Activated CD4-positive, CD25-positive, alpha-beta regulatory T cell (primary cell): ENCODE data around the gene SLC4A3.
A peak's percentile ranks its signal among the peaks of the same experiment; 100 is the strongest.

Source experiments
- DNase-seq, 4 experiments: peaks; one replicate each; lab custom pipeline; 2025; lab: John Stamatoyannopoulos, UW

SLC4A3 gene

GRCh38 chr2:219631904-219632759 is 4.7 kb downstream of the SLC4A3 start:
- no peak for DNase-seq

DNA sequence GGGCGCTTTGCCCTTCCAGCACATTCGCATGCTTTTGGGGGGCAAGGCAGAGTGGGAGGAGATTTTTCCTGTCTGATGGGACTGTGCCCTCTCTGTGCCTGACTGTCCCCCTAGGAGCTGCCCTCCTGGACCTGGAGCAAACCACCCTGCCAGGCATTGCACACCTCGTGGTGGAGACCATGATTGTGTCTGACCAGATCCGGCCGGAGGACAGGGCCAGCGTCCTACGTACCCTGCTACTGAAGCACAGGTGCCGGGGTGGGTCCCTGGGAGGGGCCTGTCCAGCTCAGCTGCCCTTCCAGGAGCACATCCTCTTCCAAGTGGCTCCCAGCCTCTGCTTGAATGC is 5.3 kb downstream of the SLC4A3 start:
- DNase-seq: no peak

DNA sequence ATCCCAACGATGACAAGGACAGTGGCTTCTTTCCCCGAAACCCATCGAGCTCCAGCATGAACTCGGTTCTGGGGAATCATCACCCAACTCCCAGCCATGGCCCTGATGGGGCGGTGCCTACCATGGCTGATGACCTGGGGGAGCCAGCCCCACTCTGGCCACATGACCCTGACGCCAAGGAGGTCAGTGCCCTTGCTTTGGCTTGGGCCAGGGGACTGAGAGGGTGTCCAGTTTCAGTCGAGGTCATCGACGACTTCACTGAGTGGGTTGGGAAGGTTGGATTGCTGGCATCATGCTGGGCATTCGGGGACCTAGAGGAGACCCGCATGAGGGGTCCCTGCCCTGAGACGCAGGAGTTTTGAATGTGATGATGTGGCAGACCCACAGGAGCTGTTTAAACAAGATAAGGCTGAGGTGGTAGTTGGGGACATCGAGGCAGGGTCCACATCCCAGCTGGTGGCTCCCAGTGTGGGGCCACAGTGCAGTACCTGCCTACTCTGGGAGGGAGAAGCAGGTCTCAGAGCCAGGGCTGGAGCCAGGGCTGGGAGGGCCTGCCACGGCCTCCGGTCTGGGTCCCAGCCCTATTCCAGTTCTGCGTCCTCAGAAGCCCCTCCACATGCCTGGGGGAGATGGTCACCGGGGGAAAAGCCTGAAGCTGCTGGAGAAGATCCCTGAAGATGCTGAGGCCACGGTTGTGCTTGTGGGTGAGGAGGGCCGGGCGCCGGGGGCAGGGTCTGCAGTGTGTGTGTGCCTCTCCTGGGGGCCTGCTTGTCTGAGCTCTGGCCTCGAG is 6.0 kb downstream of the SLC4A3 start:
- no peak for DNase-seq

DNA sequence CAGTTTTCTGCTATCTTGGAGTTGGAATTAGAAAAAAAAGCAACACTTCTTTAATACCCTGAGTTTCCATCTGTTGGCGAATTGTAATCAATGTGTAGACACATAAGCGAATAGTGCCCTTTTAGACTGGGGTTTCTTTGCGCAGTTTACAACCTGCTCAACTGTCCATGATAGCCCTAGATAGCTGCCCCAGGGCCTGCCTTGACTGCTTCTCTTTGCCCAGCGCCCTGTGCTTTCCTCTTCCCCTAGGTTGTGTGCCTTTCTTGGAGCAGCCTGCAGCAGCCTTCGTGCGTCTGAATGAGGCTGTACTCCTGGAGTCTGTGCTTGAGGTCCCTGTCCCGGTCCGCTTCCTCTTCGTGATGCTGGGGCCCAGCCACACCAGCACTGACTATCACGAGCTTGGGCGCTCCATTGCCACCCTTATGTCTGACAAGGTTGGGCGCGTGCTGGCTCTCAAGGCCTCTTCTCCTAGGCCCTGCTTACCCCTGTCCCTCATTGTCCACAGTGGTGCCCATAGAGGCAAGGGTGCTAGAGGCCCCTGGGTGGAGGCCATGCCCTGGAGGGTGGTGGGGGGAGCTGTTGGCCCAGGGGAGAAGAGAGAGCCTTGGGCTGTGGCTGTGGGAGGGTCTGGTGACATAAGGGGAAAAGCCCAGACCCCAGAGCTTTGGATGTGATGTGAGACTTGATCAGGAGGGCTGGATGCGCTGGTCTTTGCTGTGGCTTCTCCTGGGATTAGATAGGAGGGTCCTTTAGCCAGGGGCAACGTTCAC is 6.9 kb downstream of the SLC4A3 start:
- no peak for DNase-seq

GRCh38 chr2:219634951-219635751 is 7.7 kb downstream of the SLC4A3 start:
- DNase-seq: no peak

GRCh38 chr2:219636144-219636915 is 8.9 kb downstream of the SLC4A3 start:
- DNase-seq: no peak

GRCh38 chr2:219636941-219637841 is 9.8 kb downstream of the SLC4A3 start:
- no peak for DNase-seq

DNA sequence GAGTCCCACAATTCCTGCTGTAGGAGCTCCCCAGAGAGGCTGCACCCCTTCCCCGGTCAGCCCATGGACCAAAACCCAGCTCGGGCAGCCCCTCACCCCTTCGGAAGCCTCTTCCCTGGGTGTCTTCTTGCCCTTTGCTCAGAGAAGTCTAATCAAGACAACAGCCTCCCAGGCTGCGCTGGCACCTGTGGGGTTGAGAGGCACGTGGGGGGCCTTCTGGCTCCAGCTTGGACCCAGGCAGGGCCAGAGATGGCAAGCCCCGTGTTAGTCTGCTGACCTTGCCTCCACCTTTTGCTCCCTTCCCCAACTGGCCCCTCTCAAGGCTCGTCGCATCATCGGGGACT is 10.4 kb downstream of the SLC4A3 start:
- no peak for DNase-seq

DNA sequence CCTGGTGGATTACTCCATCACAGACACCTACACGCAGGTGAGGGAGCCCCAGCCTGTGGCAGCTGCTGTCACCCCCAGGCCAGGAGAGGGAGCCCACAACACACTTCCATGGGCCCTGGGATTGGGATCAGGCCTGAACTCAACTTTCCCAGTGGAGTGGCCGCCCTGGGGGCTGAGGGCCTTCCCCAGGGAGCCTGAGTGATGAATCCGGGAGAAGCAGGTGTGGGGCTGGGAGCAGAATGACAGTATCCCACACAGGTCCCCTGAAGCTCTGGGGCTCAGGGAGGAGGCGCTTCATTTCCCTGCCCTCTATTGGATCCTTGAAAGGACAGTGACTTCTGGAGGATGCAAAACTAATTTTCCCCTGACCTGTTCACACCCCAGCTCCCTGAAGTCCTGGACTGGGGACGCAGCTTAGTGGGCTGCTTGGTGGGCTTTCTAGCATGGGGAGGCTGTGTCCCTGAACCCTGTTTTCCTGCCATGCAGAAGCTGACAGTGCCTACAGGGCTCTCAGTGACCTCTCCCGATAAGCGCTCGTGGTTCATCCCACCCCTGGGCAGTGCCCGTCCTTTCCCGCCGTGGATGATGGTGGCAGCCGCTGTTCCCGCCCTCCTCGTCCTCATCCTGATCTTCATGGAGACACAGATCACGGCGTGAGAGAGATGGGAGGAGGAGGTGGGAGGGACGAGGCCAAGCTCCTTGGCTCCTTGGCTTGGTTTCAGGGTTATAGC is 11.0 kb downstream of the SLC4A3 start:
- DNase-seq: no peak

DNA sequence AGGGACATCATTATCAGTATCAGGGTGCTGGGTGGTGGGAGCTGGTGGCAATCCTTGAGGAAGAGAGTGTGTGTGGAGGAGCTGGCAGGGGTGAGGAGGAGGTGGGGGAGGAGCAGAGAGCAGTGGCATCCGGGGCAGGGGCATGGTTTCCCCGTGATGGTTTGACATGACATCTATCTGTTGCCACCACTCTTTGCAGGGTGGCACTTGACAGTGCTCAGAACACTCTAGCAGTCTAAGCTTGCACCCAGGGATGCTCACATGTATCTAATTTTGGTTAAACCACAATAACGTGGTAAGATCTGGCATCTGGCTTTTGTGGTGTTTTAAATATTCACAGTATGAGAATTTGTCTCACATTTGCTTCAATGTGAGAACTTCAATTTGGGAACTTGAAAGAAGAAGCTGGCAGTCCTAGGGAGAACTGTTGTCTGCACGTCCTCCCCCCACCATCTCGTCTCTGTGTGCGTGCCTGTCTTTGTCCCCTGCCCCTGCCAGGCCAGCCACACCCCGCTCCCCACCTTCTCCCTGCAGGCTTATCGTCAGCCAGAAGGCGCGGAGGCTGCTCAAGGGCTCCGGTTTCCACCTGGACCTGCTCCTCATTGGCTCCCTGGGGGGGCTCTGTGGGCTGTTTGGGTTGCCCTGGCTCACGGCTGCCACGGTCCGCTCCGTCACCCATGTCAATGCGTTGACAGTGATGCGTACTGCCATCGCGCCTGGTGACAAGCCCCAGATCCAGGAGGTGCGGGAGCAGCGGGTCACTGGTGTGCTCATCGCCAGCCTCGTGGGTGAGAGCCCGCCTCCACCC is 11.7 kb downstream of the SLC4A3 start:
- DNase-seq: no peak

GRCh38 chr2:219641390-219642068 is 14.1 kb downstream of the SLC4A3 start:
- no peak for DNase-seq

DNA sequence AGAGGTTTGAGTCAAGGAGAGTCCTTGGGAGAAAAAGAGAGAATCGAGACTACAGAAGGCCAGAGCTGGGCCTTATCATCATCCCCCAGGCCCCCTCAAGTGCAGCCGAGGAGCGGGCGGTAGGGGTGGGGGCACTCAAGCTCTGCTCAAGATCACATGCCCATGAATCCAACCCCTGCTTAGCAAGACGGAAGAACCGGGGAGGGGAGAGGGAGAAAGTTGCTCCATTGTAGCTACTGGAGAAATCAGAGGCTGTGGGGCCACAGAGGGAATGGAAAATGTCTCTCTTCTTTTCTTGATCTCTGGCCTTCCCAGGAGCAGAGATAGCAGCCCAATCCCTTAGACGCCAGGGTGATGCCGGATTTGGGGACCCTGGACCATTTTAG is 14.6 kb downstream of the SLC4A3 start:
- DNase-seq: no peak

DNA sequence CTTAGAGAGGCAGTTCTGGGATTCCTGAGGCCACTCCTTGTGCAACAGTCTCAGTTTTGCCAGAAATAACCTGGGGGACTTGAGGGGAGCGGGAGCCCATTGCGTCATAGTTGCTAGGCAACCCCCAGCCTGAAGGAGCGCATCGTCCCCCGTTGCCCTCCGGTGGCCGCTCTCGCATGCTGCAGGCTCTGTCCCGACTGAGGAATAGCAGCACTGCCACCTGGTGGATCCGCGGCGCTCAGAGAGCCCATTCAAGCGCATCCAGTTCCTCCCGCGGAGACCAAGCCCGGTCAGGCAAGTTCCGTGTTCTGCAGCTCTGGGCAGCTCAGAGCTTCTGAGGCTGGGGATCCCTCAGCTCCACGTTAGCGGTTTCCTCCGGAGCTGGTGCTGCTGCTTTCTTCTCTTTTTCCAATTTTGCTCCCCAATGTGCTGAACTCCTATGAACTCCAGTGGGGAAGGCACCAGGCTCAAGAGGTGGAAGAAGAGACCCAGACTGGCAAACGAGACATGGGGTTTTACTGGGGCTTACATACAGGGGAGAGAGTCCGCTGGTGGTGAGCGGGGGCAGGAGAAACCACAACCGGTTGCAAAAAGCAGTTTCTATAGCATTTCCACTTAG is 15.1 kb downstream of the SLC4A3 start:
- peak; percentile 72 to 75 (median 74) for DNase-seq

DNA sequence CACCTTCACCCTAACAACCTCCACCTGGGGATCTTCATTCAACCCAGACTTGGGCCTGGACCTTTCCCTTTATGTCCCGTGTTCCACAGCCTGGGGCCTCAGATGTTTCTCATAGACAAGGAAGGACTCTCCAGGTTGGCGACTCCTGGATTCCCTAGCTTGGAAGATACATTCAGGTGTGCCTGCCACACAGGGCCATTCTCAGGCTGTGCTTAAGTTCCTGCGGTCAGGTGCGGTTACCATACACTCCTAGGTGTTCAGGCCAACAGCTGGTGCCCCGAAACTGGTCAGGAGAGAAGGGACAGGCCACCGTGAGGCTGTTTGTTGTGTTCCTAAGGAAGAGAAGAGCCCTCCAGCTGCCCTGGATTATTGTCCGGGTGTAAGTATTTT is 15.6 kb downstream of the SLC4A3 start:
- no peak for DNase-seq

- DNase-seq: no peak
Measured at GRCh38 chr2:219643788-219644398, 16.5 kb downstream of the SLC4A3 start.

DNA sequence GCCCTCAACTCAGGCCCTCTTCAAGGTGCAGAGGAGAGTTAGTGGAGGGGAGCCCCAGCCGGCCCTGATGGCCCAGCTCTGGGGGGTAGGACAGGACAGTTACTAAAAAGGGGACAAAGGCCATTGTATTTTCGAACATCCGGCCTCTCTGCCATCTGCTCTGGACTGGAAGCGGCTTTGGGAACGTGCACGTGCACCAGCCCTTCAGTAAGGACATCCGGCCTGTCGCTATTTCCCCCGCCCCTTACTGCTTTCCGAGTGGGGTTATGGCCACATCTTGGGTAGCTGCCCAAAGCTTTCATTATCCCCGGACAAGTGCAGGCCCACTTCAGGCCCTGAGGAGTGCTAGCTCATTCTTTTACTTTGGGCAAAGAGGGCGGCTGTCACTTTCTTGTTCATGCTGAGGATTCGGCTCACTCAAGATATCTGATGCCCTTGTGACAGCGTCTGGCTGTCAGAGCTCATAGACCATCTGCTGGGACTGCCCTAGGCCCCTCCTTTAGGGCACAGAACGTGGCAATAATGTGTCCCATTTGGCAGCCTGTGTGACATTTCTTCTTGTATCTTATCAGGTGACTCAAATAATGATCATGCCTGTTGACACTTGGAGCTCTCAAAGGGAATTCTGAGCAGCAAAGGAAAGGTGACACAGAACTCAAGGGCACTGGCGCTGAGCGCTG is 17.5 kb downstream of the SLC4A3 start:
- no peak for DNase-seq
